Measurements from ENCODE around the gene KDM4D.

GRCh38 chr11:94959179-94959578 is 14.3 kb upstream of the KDM4D start:
- TF ChIP-seq, protein P1, sequence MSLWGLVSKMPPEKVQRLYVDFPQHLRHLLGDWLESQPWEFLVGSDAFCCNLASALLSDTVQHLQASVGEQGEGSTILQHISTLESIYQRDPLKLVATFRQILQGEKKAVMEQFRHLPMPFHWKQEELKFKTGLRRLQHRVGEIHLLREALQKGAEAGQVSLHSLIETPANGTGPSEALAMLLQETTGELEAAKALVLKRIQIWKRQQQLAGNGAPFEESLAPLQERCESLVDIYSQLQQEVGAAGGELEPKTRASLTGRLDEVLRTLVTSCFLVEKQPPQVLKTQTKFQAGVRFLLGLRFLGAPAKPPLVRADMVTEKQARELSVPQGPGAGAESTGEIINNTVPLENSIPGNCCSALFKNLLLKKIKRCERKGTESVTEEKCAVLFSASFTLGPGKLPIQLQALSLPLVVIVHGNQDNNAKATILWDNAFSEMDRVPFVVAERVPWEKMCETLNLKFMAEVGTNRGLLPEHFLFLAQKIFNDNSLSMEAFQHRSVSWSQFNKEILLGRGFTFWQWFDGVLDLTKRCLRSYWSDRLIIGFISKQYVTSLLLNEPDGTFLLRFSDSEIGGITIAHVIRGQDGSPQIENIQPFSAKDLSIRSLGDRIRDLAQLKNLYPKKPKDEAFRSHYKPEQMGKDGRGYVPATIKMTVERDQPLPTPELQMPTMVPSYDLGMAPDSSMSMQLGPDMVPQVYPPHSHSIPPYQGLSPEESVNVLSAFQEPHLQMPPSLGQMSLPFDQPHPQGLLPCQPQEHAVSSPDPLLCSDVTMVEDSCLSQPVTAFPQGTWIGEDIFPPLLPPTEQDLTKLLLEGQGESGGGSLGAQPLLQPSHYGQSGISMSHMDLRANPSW (CRISPR knock-in tag; conservative IDR thresholded peaks at IDR 0.05; ENCODE audit: low read depth): no peak
- no peak for TF ChIP-seq CTCF (IDR thresholded peaks at IDR 0.05)
- TF ChIP-seq CREB1 (CRISPR knock-in tag; IDR thresholded peaks at IDR 0.05): no peak
